Measurements from ENCODE around the gene CERS4. TPM values are rescaled to one million over a fixed set of nuclear protein-coding genes. Genes with fewer than 3 reads are reported as not detected.
"Not testable (repeated sequence)": the region's sequence is repeated elsewhere in the genome, so short reads cannot be mapped to it uniquely, and the experiment has no call there.

The CERS4 gene
- total and polyA plus RNA-seq, 2 donors from 2014 or later = 36.5 to 65.5 TPM

- H3K27ac ChIP-seq (ENCODE audit: low read depth in 2 of 2, low read length in 2 of 2) = no peak overlapping the region
- FAIRE-seq (no peak), DNase-seq (no peak)
- H3K9ac ChIP-seq (ENCODE audit: low read length in 3 of 3) = no peak overlapping the region
- H3K4me1 ChIP-seq (ENCODE audit: control insufficient read depth in 2 of 3, insufficient read depth in 2 of 3, low read depth in 1 of 3, low read length in 3 of 3) = peaks cover 0 to 3% (median 0%) of the 10 kb centered on the region in 3 donors
- no peaks in the 10 kb centered on the region for H3K9me3 ChIP-seq (ENCODE audit: control insufficient read depth in 2 of 3, insufficient read depth in 1 of 3, low read length in 3 of 3)
- no peak for TF ChIP-seq CTCF (IDR thresholded peaks at IDR 0.05; ENCODE audit: borderline replicate concordance, extremely low read depth, insufficient read depth)
- H3K36me3 ChIP-seq (ENCODE audit: control insufficient read depth in 2 of 3, insufficient read depth in 3 of 3, low read length in 3 of 3) = no peaks in the 10 kb centered on the region
- no peaks in the 10 kb centered on the region for H3K27me3 ChIP-seq (ENCODE audit: control insufficient read depth, insufficient read depth, low read length)
- intact Hi-C loops (cut with DNase I) = no loop called here
- H3K4me3 ChIP-seq (ENCODE audit: low read length in 3 of 3) = no peak overlapping the region
These were observed 56.7 kb downstream of the CERS4 start for GRCh38 chr19:8265872-8266271.

GRCh38 chr19:8269724-8270123 is 60.6 kb downstream of the CERS4 start:
- H3K27me3 ChIP-seq (ENCODE audit: control insufficient read depth, insufficient read depth, low read length) = no peaks in the 10 kb centered on the region
- H3K4me3 ChIP-seq (ENCODE audit: low read length in 3 of 3) = no peak overlapping the region
- no peaks in the 10 kb centered on the region for H3K36me3 ChIP-seq (ENCODE audit: control insufficient read depth in 2 of 3, insufficient read depth in 3 of 3, low read length in 3 of 3)
- H3K9me3 ChIP-seq (ENCODE audit: control insufficient read depth in 2 of 3, insufficient read depth in 1 of 3, low read length in 3 of 3) = no peaks in the 10 kb centered on the region
- H3K9ac ChIP-seq (ENCODE audit: low read length in 3 of 3) = no peak overlapping the region
- peaks cover 0 to 3% (median 0%) of the 10 kb centered on the region in 3 donors for H3K4me1 ChIP-seq (ENCODE audit: control insufficient read depth in 2 of 3, insufficient read depth in 2 of 3, low read depth in 1 of 3, low read length in 3 of 3)
- no peak for TF ChIP-seq CTCF (IDR thresholded peaks at IDR 0.05; ENCODE audit: borderline replicate concordance, extremely low read depth, insufficient read depth)
- intact Hi-C loops (cut with DNase I) = no loop called here
- FAIRE-seq = no peak
- no peak for DNase-seq
- H3K27ac ChIP-seq (ENCODE audit: low read depth in 2 of 2, low read length in 2 of 2) = no peak overlapping the region

GRCh38 chr19:8276508-8276907 is 67.3 kb downstream of the CERS4 start:
- H3K4me1 ChIP-seq (ENCODE audit: control insufficient read depth in 2 of 3, insufficient read depth in 2 of 3, low read depth in 1 of 3, low read length in 3 of 3); H3K9me3 ChIP-seq (ENCODE audit: control insufficient read depth in 2 of 3, insufficient read depth in 1 of 3, low read length in 3 of 3); H3K27me3 ChIP-seq (ENCODE audit: control insufficient read depth, insufficient read depth, low read length); DNase-seq; H3K4me3 ChIP-seq (ENCODE audit: low read length in 3 of 3); intact Hi-C loops (cut with DNase I); H3K36me3 ChIP-seq (ENCODE audit: control insufficient read depth in 2 of 3, insufficient read depth in 3 of 3, low read length in 3 of 3); H3K27ac ChIP-seq (ENCODE audit: low read depth in 2 of 2, low read length in 2 of 2); H3K9ac ChIP-seq (ENCODE audit: low read length in 3 of 3); FAIRE-seq: not testable (repeated sequence)

GRCh38 chr19:8291337-8291736 is 82.2 kb downstream of the CERS4 start:
- H3K9me3 ChIP-seq (ENCODE audit: control insufficient read depth in 2 of 3, insufficient read depth in 1 of 3, low read length in 3 of 3); H3K36me3 ChIP-seq (ENCODE audit: control insufficient read depth in 2 of 3, insufficient read depth in 3 of 3, low read length in 3 of 3); H3K4me3 ChIP-seq (ENCODE audit: low read length in 3 of 3); H3K27ac ChIP-seq (ENCODE audit: low read depth in 2 of 2, low read length in 2 of 2); DNase-seq; H3K4me1 ChIP-seq (ENCODE audit: control insufficient read depth in 2 of 3, insufficient read depth in 2 of 3, low read depth in 1 of 3, low read length in 3 of 3); H3K9ac ChIP-seq (ENCODE audit: low read length in 3 of 3); intact Hi-C loops (cut with DNase I); FAIRE-seq; H3K27me3 ChIP-seq (ENCODE audit: control insufficient read depth, insufficient read depth, low read length): not testable (repeated sequence)

GRCh38 chr19:8302357-8302691 is 93.2 kb downstream of the CERS4 start:
- H3K4me1 ChIP-seq (ENCODE audit: control insufficient read depth in 2 of 3, insufficient read depth in 2 of 3, low read depth in 1 of 3, low read length in 3 of 3) = peaks cover 0 to 2% (median 0%) of the 10 kb centered on the region in 3 donors
- H3K36me3 ChIP-seq (ENCODE audit: control insufficient read depth in 2 of 3, insufficient read depth in 3 of 3, low read length in 3 of 3) = no peaks in the 10 kb centered on the region
- no peak overlapping the region for H3K9ac ChIP-seq (ENCODE audit: low read length in 3 of 3)
- H3K27me3 ChIP-seq (ENCODE audit: control insufficient read depth, insufficient read depth, low read length) = no peaks in the 10 kb centered on the region
- FAIRE-seq (no peak), DNase-seq (peak in 1 of 5 donors; percentile 64)
- no peak overlapping the region for H3K4me3 ChIP-seq (ENCODE audit: low read length in 3 of 3)
- no peaks in the 10 kb centered on the region for H3K9me3 ChIP-seq (ENCODE audit: control insufficient read depth in 2 of 3, insufficient read depth in 1 of 3, low read length in 3 of 3)
- intact Hi-C loops (cut with DNase I) = no loop called here
- TF ChIP-seq CTCF (IDR thresholded peaks at IDR 0.05; ENCODE audit: borderline replicate concordance, extremely low read depth, insufficient read depth) = no peak
- H3K27ac ChIP-seq (ENCODE audit: low read depth in 2 of 2, low read length in 2 of 2) = no peak overlapping the region

Measured in kidney (tissue), 14 donors.